Tibial nerve (tissue), 4 donors: Measurements from ENCODE around the gene BBS12. TPM values are rescaled to one million over a fixed set of nuclear protein-coding genes. Genes with fewer than 3 reads are reported as not detected.

ENCODE experiments used
- DNase-seq, 2 donors: peaks; one replicate each; pipeline ENCODE4 v3.0.0-alpha.2; 2019; ENCODE audit warnings: low spot score in 2 of 2
- H3K27ac ChIP-seq, 4 donors: fragments of 200-600 bp; sonication (generic) in 3 of 4; one replicate each; pipeline ENCODE4 v1.5.1; 2017 to 2019; ENCODE audit warnings: mild to moderate bottlenecking in 1 of 4
- H3K27me3 ChIP-seq, 2 donors: fragments of 200-600 bp; sonication (generic) in 1 of 2; one replicate each; pipeline versions ENCODE4 v1.5.1 to v1.6.0; 2017 to 2019
- H3K36me3 ChIP-seq, 3 donors: fragments of 200-600 bp; sonication (generic); one replicate each; pipeline ENCODE4 v1.5.1; 2018 to 2019
- H3K4me1 ChIP-seq, 4 donors: fragments of 200-600 bp; sonication (generic) in 3 of 4; one replicate each; pipeline ENCODE4 v1.5.1; 2017 to 2019
- H3K4me3 ChIP-seq, 4 donors: fragments of 200-600 bp; sonication (generic) in 3 of 4; one replicate each; pipeline ENCODE4 v1.5.1; 2017 to 2019; ENCODE audit warnings: mild to moderate bottlenecking in 1 of 4, moderate library complexity in 1 of 4
- H3K9me3 ChIP-seq, 4 donors: fragments of 200-600 bp; sonication (generic) in 3 of 4; one replicate each; pipeline ENCODE4 v1.5.1; 2017 to 2019
- CTCF ChIP-seq, 5 experiments: fragments of 200-600 bp in 3 of 5; fragments of 450-650 bp in 2 of 5; sonication (generic) in 3 of 5; IDR thresholded peaks; one replicate each; pipeline ENCODE4 v1.5.1; 2016 to 2019; ENCODE audit warnings: antibody characterized with exemption in 5 of 5, mild to moderate bottlenecking in 3 of 5, moderate library complexity in 2 of 5
- EP300 ChIP-seq, 2 donors: sonication (generic); formaldehyde crosslinking; IDR thresholded peaks; one replicate each; pipeline ENCODE4 v1.6.1; 2017; ENCODE audit warnings: antibody characterized with exemption in 2 of 2, mild to moderate bottlenecking in 1 of 2
- POLR2A ChIP-seq, 2 donors: fragments of 450-650 bp; IDR thresholded peaks; one replicate each; pipeline ENCODE4 v1.6.1; 2017; ENCODE audit warnings: antibody characterized with exemption in 2 of 2, mild to moderate bottlenecking in 2 of 2, moderate library complexity in 2 of 2
- WGBS, 2 donors: methylation state at CpG; one replicate each; pipeline ENCODE4 v1.1.5; 2018; 5-methylcytosine and 5-hydroxymethylcytosine counted together
- total RNA-seq, 4 donors: library from RNA; depleted of rRNA; stranded (reverse); fragments of >200 nt; gene quantifications; one replicate each; pipeline ENCODE4 v1.1.0, GENCODE V29; 2016

BBS12 gene
- total RNA-seq, 4 donors from 2014 or later, result 2.9 to 6.7 (median 5.3) TPM

DNA sequence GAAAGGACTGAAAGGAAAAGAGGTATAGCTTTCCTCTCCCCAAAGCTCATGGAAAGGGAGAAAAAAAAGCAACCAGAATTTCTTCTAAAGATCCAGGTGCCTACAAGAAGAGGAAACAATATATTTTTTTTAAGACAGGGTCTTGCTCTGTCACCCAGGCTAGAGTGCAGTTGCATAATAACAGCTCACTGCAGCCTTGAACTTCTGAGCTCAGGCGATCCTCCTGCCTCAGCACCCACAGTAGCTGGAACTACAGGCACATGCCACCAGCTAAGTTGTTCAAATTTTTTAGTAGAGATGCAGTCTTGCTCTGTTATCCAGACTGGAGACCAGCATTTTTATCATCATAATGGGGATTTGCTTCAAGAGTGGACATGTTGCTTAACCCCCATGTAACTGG, 30.5 kb upstream of the BBS12 start:
- TF ChIP-seq CTCF (IDR thresholded peaks at IDR 0.05) (no peak), EP300 (IDR thresholded peaks at IDR 0.05) (no peak), POLR2A (IDR thresholded peaks at IDR 0.05) (no peak)
- H3K9me3 ChIP-seq, result no peaks in the 10 kb centered on the region
- no peaks in the 10 kb centered on the region for H3K27me3 ChIP-seq
- H3K27ac ChIP-seq, result no peak overlapping the region
- 87 to 89% methylated on average over 1 of the region's 1 CpG for WGBS, 2 donors
- no peaks in the 10 kb centered on the region for H3K36me3 ChIP-seq
- H3K4me1 ChIP-seq, result no peaks in the 10 kb centered on the region
- no peak overlapping the region for H3K4me3 ChIP-seq
- DNase-seq, result no peak

- WGBS, 2 donors, result 74 to 80% methylated on average over 3 of the region's 3 CpGs
- H3K4me3 ChIP-seq, result no peak overlapping the region
- no peak for TF ChIP-seq POLR2A (IDR thresholded peaks at IDR 0.05)
- no peak for TF ChIP-seq EP300 (IDR thresholded peaks at IDR 0.05)
- TF ChIP-seq CTCF (IDR thresholded peaks at IDR 0.05), result no peak
- H3K4me1 ChIP-seq, result no peaks in the 10 kb centered on the region
- H3K27me3 ChIP-seq, result no peaks in the 10 kb centered on the region
- H3K9me3 ChIP-seq, result no peaks in the 10 kb centered on the region
- no peak for DNase-seq
- no peak overlapping the region for H3K27ac ChIP-seq
- no peaks in the 10 kb centered on the region for H3K36me3 ChIP-seq
Measured at GRCh38 chr4:122702939-122703338, 29.6 kb upstream of the BBS12 start.

GRCh38 chr4:122703868-122704267, 28.6 kb upstream of the BBS12 start:
- 66 to 69% methylated on average over 3 of the region's 3 CpGs for WGBS, 2 donors
- H3K27me3 ChIP-seq, result no peaks in the 10 kb centered on the region
- TF ChIP-seq CTCF (IDR thresholded peaks at IDR 0.05), result no peak
- TF ChIP-seq POLR2A (IDR thresholded peaks at IDR 0.05), result no peak
- H3K9me3 ChIP-seq, result no peaks in the 10 kb centered on the region
- H3K36me3 ChIP-seq, result no peaks in the 10 kb centered on the region
- no peak overlapping the region for H3K4me3 ChIP-seq
- DNase-seq, result no peak
- no peaks in the 10 kb centered on the region for H3K4me1 ChIP-seq
- no peak overlapping the region for H3K27ac ChIP-seq

GRCh38 chr4:122705009-122705408, 27.5 kb upstream of the BBS12 start:
- TF ChIP-seq POLR2A (IDR thresholded peaks at IDR 0.05) (no peak), EP300 (IDR thresholded peaks at IDR 0.05) (no peak), CTCF (IDR thresholded peaks at IDR 0.05) (no peak)
- Histone ChIP-seq H3K4me1 (no peaks in the 10 kb centered on the region), H3K27ac (no peak overlapping the region), H3K27me3 (no peaks in the 10 kb centered on the region), H3K36me3 (no peaks in the 10 kb centered on the region), H3K4me3 (no peak overlapping the region), H3K9me3 (no peaks in the 10 kb centered on the region)
- WGBS, 2 donors, result 85 to 89% methylated on average over 4 of the region's 4 CpGs
- DNase-seq, result no peak

GRCh38 chr4:122705547-122706117, 26.9 kb upstream of the BBS12 start:
- DNase-seq, result no peak
- Histone ChIP-seq H3K4me1 (peaks cover 0 to 5% (median 0%) of the 10 kb centered on the region in 4 donors), H3K4me3 (no peak overlapping the region), H3K9me3 (no peaks in the 10 kb centered on the region), H3K36me3 (no peaks in the 10 kb centered on the region), H3K27ac (no peak overlapping the region), H3K27me3 (no peaks in the 10 kb centered on the region)
- TF ChIP-seq EP300 (IDR thresholded peaks at IDR 0.05) (no peak), POLR2A (IDR thresholded peaks at IDR 0.05) (no peak), CTCF (IDR thresholded peaks at IDR 0.05) (no peak)
- 40 to 54% methylated on average over 1 of the region's 1 CpG for WGBS, 2 donors
